Stimulated activated CD8-positive, alpha-beta memory T cell treated with anti-CD3 and anti-CD28 coated beads, Interleukin-7, amount 100 ng/mL, for 24 hours (primary cell): ENCODE data around the gene ISCA1.

ENCODE experiments used
- DNase-seq: peaks from one replicate; pipeline ENCODE4 v3.0.0-alpha.2; 2020; ENCODE audit warnings: low read depth

Gene ISCA1

GRCh38 chr9:86285261-86285660 is 2.9 kb upstream of the ISCA1 start:
- no peak for DNase-seq

GRCh38 chr9:86282979-86283535 is 719 bp upstream of the ISCA1 start:
- peak; percentile 2 for DNase-seq

GRCh38 chr9:86281593-86282076 is 703 bp downstream of the ISCA1 start:
- DNase-seq: no peak

GRCh38 chr9:86280580-86280979 is 1.8 kb downstream of the ISCA1 start:
- no peak for DNase-seq

GRCh38 chr9:86279839-86280238 is 2.5 kb downstream of the ISCA1 start:
- DNase-seq: no peak

GRCh38 chr9:86277072-86277471 is 5.3 kb downstream of the ISCA1 start:
- DNase-seq: no peak

- DNase-seq: no peak
Measured at GRCh38 chr9:86275962-86276361, 6.4 kb downstream of the ISCA1 start.

- DNase-seq: no peak
Measured at GRCh38 chr9:86274821-86275643, 7.3 kb downstream of the ISCA1 start.

- DNase-seq: no peak
Measured at GRCh38 chr9:86272221-86272620, 10.1 kb downstream of the ISCA1 start.

- no peak for DNase-seq
Measured at GRCh38 chr9:86263876-86264275, 18.5 kb downstream of the ISCA1 start.

GRCh38 chr9:86262492-86262891 is 19.8 kb downstream of the ISCA1 start:
- no peak for DNase-seq

- DNase-seq: no peak
Measured at GRCh38 chr9:86259557-86259956, 22.8 kb downstream of the ISCA1 start, which contains the start of gene C9orf153. TSS of gene C9orf153 (minus strand) at chr9:86259657. CDS start at chr9:86229603, 30,054 bp downstream.

GRCh38 chr9:86257391-86257790 is 24.9 kb downstream of the ISCA1 start:
- DNase-seq: no peak

GRCh38 chr9:86256653-86257052 is 25.7 kb downstream of the ISCA1 start:
- no peak for DNase-seq

- no peak for DNase-seq
Measured at GRCh38 chr9:86253577-86253976, 28.8 kb downstream of the ISCA1 start.

GRCh38 chr9:86252870-86253269 is 29.5 kb downstream of the ISCA1 start:
- no peak for DNase-seq

- no peak for DNase-seq
Measured at GRCh38 chr9:86250123-86250522, 32.2 kb downstream of the ISCA1 start.

- no peak for DNase-seq
Measured at GRCh38 chr9:86248746-86249145, 33.6 kb downstream of the ISCA1 start.

- no peak for DNase-seq
Measured at GRCh38 chr9:86246752-86247161, 35.6 kb downstream of the ISCA1 start.

GRCh38 chr9:86242071-86242470 is 40.3 kb downstream of the ISCA1 start:
- DNase-seq: no peak

GRCh38 chr9:86241216-86241615 is 41.1 kb downstream of the ISCA1 start:
- no peak for DNase-seq

- DNase-seq: no peak
Measured at GRCh38 chr9:86238861-86239770, 43.2 kb downstream of the ISCA1 start.
